HL-60 (cell line): ENCODE results near the gene PRPF19.
A peak's percentile ranks its signal among the peaks of the same experiment; 100 is the strongest.

ENCODE experiments used
- DNase-seq, 2 experiments: peaks; one replicate each; pipeline ENCODE4 v3.0.0-alpha.2; 2010 to 2020; ENCODE audit warnings: low read depth in 1 of 2, low spot score in 1 of 2
- H3K27ac ChIP-seq: fragments of 250-450 bp; sonication (Bioruptor Pico); replicated peaks from 2 replicates; pipeline ENCODE4 v1.5.1; 2020; ENCODE audit warnings: mild to moderate bottlenecking, moderate library complexity
- H3K27me3 ChIP-seq: fragments of 250-450 bp; sonication (Bioruptor Pico); 2 replicates; pipeline ENCODE4 v1.5.1; 2021; ENCODE audit warnings: mild to moderate bottlenecking, moderate library complexity; ENCODE audit not compliant: insufficient read depth, poor library complexity, severe bottlenecking
- H3K4me3 ChIP-seq: replicated peaks from 2 replicates; pipeline ENCODE4 v1.5.1; 2011; ENCODE audit warnings: mild to moderate bottlenecking, control low read depth, low read length; ENCODE audit not compliant: insufficient read depth
- GABPA ChIP-seq: IDR thresholded peaks from 2 replicates; pipeline ENCODE4 v1.6.1; 2012; ENCODE audit warnings: low read depth
- POLR2AphosphoS5 ChIP-seq: IDR thresholded peaks from 2 replicates; pipeline ENCODE4 v1.6.1; 2012; ENCODE audit warnings: low read depth
- SPI1 ChIP-seq: IDR thresholded peaks from 2 replicates; pipeline ENCODE4 v1.6.1; 2012; ENCODE audit warnings: low read depth, mild to moderate bottlenecking, borderline replicate concordance
- TF ChIP-seq, protein P1 (sequence below): IDR thresholded peaks from one replicate; pipeline ENCODE4 v1.5.1; 2011; ENCODE audit warnings: low read length, control low read depth, inconsistent platforms; ENCODE audit not compliant: insufficient read depth
- TF ChIP-seq, protein P2 (sequence below): IDR thresholded peaks from 2 replicates; pipeline ENCODE4 v1.6.1; 2012; ENCODE audit warnings: low read depth; ENCODE audit not compliant: insufficient replicate concordance

The PRPF19 gene

DNA sequence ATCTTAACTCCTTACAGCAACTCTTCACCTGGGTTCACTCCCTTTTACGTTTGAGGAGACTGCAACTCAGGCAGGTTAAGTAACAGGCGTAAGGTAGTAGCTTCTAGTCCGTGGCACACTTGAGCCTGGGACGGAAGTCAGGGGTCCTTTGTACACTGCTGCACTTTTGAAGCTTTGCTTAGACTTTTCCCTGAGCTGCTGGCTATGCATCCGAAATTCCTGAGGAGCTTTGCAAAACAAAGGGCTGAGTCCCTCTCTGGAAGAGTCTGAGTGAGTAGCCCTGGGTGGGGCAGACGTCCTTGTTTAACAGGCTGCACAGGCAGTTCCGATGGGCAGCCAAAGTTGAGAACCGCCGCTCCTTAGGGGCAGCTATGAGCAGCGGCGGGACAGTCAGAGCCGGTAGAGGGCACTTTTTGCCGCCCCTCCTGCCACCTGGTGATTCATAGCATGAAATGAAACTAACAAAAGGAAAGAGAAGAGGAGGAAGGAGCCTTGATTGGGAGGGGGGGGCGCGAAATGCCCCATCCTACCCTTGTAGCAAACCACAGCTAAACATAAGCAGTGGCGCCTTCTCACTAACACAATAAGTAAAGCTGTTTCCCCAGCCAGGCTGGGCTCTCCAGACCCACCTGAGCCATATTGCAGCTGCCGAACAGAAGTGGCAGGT is 9.0 kb upstream of the PRPF19 start:
- no peak for TF ChIP-seq GABPA
- TF ChIP-seq SPI1 = 0 out of 2 replicates have a peak, but pooled peaks have one; percentile 4
- no peak for TF ChIP-seq POLR2AphosphoS5
- TF ChIP-seq, protein P1, sequence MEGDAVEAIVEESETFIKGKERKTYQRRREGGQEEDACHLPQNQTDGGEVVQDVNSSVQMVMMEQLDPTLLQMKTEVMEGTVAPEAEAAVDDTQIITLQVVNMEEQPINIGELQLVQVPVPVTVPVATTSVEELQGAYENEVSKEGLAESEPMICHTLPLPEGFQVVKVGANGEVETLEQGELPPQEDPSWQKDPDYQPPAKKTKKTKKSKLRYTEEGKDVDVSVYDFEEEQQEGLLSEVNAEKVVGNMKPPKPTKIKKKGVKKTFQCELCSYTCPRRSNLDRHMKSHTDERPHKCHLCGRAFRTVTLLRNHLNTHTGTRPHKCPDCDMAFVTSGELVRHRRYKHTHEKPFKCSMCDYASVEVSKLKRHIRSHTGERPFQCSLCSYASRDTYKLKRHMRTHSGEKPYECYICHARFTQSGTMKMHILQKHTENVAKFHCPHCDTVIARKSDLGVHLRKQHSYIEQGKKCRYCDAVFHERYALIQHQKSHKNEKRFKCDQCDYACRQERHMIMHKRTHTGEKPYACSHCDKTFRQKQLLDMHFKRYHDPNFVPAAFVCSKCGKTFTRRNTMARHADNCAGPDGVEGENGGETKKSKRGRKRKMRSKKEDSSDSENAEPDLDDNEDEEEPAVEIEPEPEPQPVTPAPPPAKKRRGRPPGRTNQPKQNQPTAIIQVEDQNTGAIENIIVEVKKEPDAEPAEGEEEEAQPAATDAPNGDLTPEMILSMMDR = no peak
- TF ChIP-seq, protein P2, sequence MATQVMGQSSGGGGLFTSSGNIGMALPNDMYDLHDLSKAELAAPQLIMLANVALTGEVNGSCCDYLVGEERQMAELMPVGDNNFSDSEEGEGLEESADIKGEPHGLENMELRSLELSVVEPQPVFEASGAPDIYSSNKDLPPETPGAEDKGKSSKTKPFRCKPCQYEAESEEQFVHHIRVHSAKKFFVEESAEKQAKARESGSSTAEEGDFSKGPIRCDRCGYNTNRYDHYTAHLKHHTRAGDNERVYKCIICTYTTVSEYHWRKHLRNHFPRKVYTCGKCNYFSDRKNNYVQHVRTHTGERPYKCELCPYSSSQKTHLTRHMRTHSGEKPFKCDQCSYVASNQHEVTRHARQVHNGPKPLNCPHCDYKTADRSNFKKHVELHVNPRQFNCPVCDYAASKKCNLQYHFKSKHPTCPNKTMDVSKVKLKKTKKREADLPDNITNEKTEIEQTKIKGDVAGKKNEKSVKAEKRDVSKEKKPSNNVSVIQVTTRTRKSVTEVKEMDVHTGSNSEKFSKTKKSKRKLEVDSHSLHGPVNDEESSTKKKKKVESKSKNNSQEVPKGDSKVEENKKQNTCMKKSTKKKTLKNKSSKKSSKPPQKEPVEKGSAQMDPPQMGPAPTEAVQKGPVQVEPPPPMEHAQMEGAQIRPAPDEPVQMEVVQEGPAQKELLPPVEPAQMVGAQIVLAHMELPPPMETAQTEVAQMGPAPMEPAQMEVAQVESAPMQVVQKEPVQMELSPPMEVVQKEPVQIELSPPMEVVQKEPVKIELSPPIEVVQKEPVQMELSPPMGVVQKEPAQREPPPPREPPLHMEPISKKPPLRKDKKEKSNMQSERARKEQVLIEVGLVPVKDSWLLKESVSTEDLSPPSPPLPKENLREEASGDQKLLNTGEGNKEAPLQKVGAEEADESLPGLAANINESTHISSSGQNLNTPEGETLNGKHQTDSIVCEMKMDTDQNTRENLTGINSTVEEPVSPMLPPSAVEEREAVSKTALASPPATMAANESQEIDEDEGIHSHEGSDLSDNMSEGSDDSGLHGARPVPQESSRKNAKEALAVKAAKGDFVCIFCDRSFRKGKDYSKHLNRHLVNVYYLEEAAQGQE = no peak
- peak in 1 of 2 experiments; percentile 41 for DNase-seq
- peak overlapping the region; percentile 67 for H3K4me3 ChIP-seq
- peak overlapping the region; percentile 74 for H3K27ac ChIP-seq
- no peaks in the 10 kb centered on the region for H3K27me3 ChIP-seq

DNA sequence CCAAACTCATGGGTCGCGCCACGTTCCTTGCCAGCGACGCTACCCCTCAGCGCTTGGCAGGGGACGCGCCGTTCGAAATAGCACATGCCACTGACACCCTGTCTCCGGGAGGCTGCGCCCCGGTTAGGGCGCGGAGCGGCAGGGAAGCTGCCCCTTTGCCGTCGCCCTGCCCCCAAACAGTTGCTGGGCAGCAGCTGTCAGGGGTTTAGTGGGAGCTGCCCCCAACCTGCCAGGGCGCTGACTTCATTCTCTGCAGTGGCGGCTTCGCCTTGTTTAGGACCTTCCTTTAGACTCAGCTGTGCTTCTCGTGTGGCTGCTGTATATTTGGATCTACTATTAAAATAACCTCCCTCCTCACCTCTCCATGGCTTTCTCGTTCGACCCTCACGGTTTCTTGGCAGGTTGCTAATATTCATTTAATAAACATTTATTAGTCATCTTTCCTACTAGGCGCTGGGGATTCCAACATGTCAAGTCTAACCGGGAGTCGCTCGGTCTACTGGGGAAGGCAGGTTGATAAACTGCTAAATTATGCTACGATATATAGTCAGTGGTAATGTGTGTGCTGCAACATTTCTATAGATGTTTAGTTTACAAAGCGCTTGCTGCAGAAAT is 8.4 kb upstream of the PRPF19 start:
- no peaks in the 10 kb centered on the region for H3K27me3 ChIP-seq
- peak overlapping the region; percentile 74 for H3K27ac ChIP-seq
- peak overlapping the region; percentile 67 for H3K4me3 ChIP-seq
- TF ChIP-seq SPI1 = no peak
- TF ChIP-seq, protein P1 = no peak
- TF ChIP-seq, protein P2 = no peak
- TF ChIP-seq POLR2AphosphoS5 = no peak
- peak in 1 of 2 experiments; percentile 29 for DNase-seq

DNA sequence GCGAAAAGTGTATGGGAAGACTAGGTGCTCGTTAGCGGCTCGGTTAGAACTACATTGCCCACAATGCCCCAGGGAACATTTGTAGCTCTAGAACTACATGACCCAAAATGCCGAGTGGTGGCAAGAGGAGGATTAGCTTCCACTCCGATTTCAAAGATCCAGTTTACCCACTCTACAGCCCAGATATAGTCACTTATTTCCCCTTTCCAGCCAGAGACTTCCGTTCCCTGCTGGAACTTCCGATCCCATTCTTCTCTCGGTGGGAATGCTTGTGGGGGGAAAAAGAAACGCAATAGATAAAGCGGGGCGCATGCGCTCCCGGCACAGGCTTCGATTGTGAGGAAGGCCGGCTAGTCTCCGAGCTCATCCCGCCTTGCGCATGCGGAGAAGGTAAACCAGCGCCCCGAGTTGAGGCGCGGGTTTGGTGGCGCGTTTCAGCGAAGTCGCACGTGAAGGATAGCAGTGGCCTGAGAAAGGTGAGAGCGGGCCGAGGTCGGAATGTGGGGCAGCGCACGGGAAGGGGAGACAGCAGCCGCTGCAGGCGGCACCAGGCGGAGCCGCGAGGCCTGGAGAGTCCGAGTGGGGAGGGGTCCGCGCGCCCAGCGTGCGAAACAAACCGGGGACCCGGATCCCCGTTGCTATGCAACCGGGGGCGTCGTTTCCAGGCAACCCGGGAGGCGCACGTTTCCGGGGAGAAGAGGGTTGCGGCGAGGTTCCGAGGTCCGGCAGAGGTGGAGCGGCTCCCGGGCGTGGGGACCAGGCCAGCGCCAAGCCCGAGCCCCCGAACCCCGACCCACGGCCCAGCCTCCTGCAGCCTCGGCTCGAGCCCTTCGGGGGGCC is 7.6 kb upstream of the PRPF19 start, which contains the start of gene TMEM109:
Gene TMEM109 (plus strand): TSS at position 366 of the 840 bp plus-strand sequence. CDS start 5,536 bp downstream, outside the sequence.
- peak; percentile 72 to 88 for DNase-seq
- Histone ChIP-seq H3K4me3 (peak within 1 kb of the TSS; percentile 67), H3K27ac (peak within 1 kb of the TSS; percentile 74), H3K27me3 (no peaks in the 10 kb centered on the region)
- TF ChIP-seq POLR2AphosphoS5 = peak; percentile 75
- TF ChIP-seq GABPA = no peak
- TF ChIP-seq, protein P1 = no peak
